Large intestine (tissue), 3 donors: Measurements from ENCODE around the gene ODAD4. TPM values are rescaled to one million over a fixed set of nuclear protein-coding genes. Genes with fewer than 3 reads are reported as not detected.

Experiments
- DNase-seq, 2 donors: peaks; one replicate each; pipeline versions ENCODE4 v3.0.0 to v3.0.0-alpha.2; 2013
- H3K27ac ChIP-seq: one replicate; pipeline ENCODE4 v1.5.1; 2013; ENCODE audit warnings: low read length
- H3K27me3 ChIP-seq: 2 replicates; pipeline ENCODE4 v1.6.1; 2013; ENCODE audit warnings: low read length; ENCODE audit not compliant: control insufficient read depth, insufficient read depth
- H3K36me3 ChIP-seq: 2 replicates; pipeline ENCODE4 v1.6.1; 2013; ENCODE audit warnings: low read length; ENCODE audit not compliant: control insufficient read depth, insufficient read depth
- H3K4me1 ChIP-seq: one replicate; pipeline ENCODE4 v1.6.1; 2013; ENCODE audit warnings: low read length; ENCODE audit not compliant: control insufficient read depth, insufficient read depth
- H3K4me3 ChIP-seq: one replicate; pipeline ENCODE4 v1.5.1; 2013; ENCODE audit warnings: low read length
- H3K9me3 ChIP-seq: one replicate; pipeline ENCODE4 v1.6.1; 2013; ENCODE audit warnings: mild to moderate bottlenecking, low read depth, low read length, moderate library complexity; ENCODE audit not compliant: control insufficient read depth
- WGBS: methylation state at CpG from one replicate; pipeline ENCODE4 v1.1.5; 2013; ENCODE audit warnings: low lambda C conversion rate; ENCODE audit not compliant: insufficient coverage; 5-methylcytosine and 5-hydroxymethylcytosine counted together
- polyA plus RNA-seq: library from polyadenylated mRNA; unstranded; fragments of 120-200 nt; gene quantifications from one replicate; pipeline ENCODE4 v1.2.1, GENCODE V29; 2013

The ODAD4 gene
- polyA plus RNA-seq, 1 donor, result 0.87 TPM

DNA sequence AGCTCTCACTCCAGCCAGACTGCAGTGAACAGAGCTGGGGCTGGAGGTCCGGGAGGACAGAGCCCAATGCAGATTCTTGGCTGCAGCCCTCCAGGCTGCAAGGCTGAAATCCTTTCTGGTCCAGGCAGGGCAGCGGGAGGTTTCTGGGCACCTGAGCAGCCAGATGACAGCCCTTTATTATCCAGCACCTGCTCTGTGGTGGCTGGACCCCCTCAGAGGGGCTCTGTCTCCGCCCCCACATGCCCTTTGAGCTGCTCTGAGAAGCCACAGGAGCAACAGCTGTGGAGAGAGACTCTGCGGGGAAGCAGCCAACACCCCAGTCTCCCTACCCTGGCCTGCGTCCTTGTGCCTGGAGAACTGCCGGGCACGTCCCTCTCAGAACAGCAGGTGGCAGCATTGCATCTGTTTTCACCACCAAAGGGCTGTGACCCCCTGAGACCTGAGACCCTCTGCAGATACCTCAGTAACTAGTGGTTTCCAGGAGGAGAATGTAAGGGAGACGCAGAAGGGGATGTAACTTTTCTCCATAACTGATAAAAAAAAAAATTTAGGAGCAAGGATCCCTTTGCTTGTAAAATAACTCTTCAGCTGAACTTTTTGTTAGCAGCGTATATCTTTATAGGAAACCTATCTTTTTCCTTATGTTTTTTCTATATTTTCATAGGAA lies 32.5 kb downstream of the ODAD4 start:
- Histone ChIP-seq H3K36me3 (peaks cover 2% of the 10 kb centered on the region), H3K4me1 (peaks cover 20% of the 10 kb centered on the region), H3K9me3 (no peaks in the 10 kb centered on the region), H3K4me3 (no peak overlapping the region), H3K27me3 (no peaks in the 10 kb centered on the region), H3K27ac (no peak overlapping the region)
- DNase-seq, result peak; percentile 70
- 100% methylated on average over 1 of the region's 9 CpGs for WGBS

- Histone ChIP-seq H3K4me1 (peaks cover 19% of the 10 kb centered on the region), H3K27ac (peak overlapping the region; percentile 99), H3K36me3 (peaks cover 21% of the 10 kb centered on the region), H3K9me3 (no peaks in the 10 kb centered on the region), H3K4me3 (peak overlapping the region; percentile 70), H3K27me3 (no peaks in the 10 kb centered on the region)
- WGBS, result no CpG with 5 or more reads among the region's 18 CpGs
- peak; percentile 81 to 89 for DNase-seq
Measured at GRCh38 chr17:41965694-41966462, 35.5 kb downstream of the ODAD4 start.

DNA sequence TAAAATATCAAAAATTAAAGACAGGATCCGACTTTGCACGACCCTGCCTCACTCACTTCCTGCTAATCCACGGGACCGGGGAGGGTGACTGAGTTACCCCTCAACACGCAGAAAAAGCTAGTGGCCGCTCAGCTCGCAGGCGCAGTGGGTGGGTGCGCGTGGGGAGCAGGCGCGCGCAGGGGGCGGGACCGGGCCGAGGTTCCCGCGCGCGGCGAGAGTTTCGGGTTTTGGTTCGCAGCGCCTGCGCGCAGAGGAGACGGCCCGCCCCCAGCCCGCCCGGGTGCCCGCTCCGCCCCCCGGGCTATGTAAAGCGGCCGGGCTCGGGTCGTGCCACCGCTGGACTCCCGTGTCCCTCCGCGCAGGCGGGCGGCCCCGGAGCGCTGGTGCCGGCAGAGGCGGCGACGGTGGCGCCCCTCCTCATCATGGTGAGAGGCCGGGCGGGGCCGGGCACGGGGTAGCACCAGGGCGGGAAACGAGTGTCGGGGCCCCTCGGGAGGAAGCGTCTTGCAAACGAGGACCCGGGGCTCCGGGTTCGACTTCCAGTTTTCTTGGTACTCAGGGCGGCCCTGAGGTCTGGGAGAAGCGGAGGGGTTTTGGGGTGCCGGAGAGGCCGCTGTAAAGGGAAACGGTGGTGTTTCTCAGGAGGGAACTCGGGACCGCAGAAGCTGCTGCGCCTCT lies 36.2 kb downstream of the ODAD4 start, which contains the start of gene CNP:
Gene CNP (plus strand): TSS at position 333 of the 678 bp plus-strand sequence. CDS start 90 bp downstream, at position 423.
- H3K4me3 ChIP-seq, result peak within 1 kb of the TSS; percentile 98
- no peaks in the 10 kb centered on the region for H3K27me3 ChIP-seq
- WGBS, result no CpG with 5 or more reads among the region's 71 CpGs
- H3K27ac ChIP-seq, result peak within 1 kb of the TSS; percentile 99
- H3K9me3 ChIP-seq, result no peaks in the 10 kb centered on the region
- peak; percentile 88 to 95 for DNase-seq
- peaks cover 23% of the 10 kb centered on the region for H3K36me3 ChIP-seq
- H3K4me1 ChIP-seq, result peaks cover 19% of the 10 kb centered on the region

GRCh38 chr17:41967141-41967920 lies 36.9 kb downstream of the ODAD4 start:
- DNase-seq, result peak in 1 of 2 donors; percentile 33
- Histone ChIP-seq H3K27ac (peak overlapping the region; percentile 86), H3K9me3 (no peaks in the 10 kb centered on the region), H3K27me3 (no peaks in the 10 kb centered on the region), H3K4me3 (peak overlapping the region; percentile 98), H3K4me1 (peaks cover 19% of the 10 kb centered on the region), H3K36me3 (peaks cover 30% of the 10 kb centered on the region)
- WGBS, result no CpG with 5 or more reads among the region's 39 CpGs

- H3K27me3 ChIP-seq, result no peaks in the 10 kb centered on the region
- WGBS, result no CpG with 5 or more reads among the region's 37 CpGs
- DNase-seq, result no peak
- H3K27ac ChIP-seq, result no peak overlapping the region
- H3K4me3 ChIP-seq, result peak overlapping the region; percentile 98
- no peaks in the 10 kb centered on the region for H3K9me3 ChIP-seq
- peaks cover 37% of the 10 kb centered on the region for H3K36me3 ChIP-seq
- H3K4me1 ChIP-seq, result peaks cover 14% of the 10 kb centered on the region
Measured at GRCh38 chr17:41967921-41968578, 37.6 kb downstream of the ODAD4 start.

- Histone ChIP-seq H3K27ac (no peak overlapping the region), H3K4me1 (peaks cover 14% of the 10 kb centered on the region), H3K9me3 (no peaks in the 10 kb centered on the region), H3K27me3 (no peaks in the 10 kb centered on the region), H3K4me3 (no peak overlapping the region), H3K36me3 (peaks cover 43% of the 10 kb centered on the region)
- WGBS, result no CpG with 5 or more reads among the region's 10 CpGs
- no peak for DNase-seq
Measured at GRCh38 chr17:41968676-41969075, 38.3 kb downstream of the ODAD4 start.

- H3K36me3 ChIP-seq, result peaks cover 66% of the 10 kb centered on the region
- no peak overlapping the region for H3K27ac ChIP-seq
- no peak overlapping the region for H3K4me3 ChIP-seq
- H3K4me1 ChIP-seq, result peaks cover 9% of the 10 kb centered on the region
- no CpG with 5 or more reads among the region's 5 CpGs for WGBS
- H3K27me3 ChIP-seq, result no peaks in the 10 kb centered on the region
- DNase-seq, result no peak
- H3K9me3 ChIP-seq, result no peaks in the 10 kb centered on the region
Measured at GRCh38 chr17:41970901-41971331, 40.5 kb downstream of the ODAD4 start.

GRCh38 chr17:41971721-41972523 lies 41.5 kb downstream of the ODAD4 start:
- Histone ChIP-seq H3K27me3 (no peaks in the 10 kb centered on the region), H3K4me3 (no peak overlapping the region), H3K27ac (no peak overlapping the region), H3K4me1 (peaks cover 9% of the 10 kb centered on the region), H3K36me3 (peaks cover 76% of the 10 kb centered on the region), H3K9me3 (no peaks in the 10 kb centered on the region)
- no peak for DNase-seq
- no CpG with 5 or more reads among the region's 18 CpGs for WGBS
